ENCODE data around the gene NDUFS4. TPM values are rescaled to one million over a fixed set of nuclear protein-coding genes. Genes with fewer than 3 reads are reported as not detected.
A peak's percentile ranks its signal among the peaks of the same experiment; 100 is the strongest.
"Not testable (repeated sequence)": the region's sequence is repeated elsewhere in the genome, so short reads cannot be mapped to it uniquely, and the experiment has no call there.

The NDUFS4 gene
- 10 to 100 TPM; 74.4 to 79.4 TPM for total RNA-seq
- long read RNA-seq, donor 1, transcript NDUFS4-201 (5 exons, 675 nt) = major isoform, 10 of 12 reads
- long read RNA-seq, donor 1, partial matches to known transcripts = 0 of 12 reads
- long read RNA-seq, donor 1, other reads (novel, unspliced or antisense) = 2 of 12 reads
- long read RNA-seq, donor 2, transcript NDUFS4-201 (5 exons, 675 nt) = major isoform, 13 of 17 reads
- long read RNA-seq, donor 2, partial matches to known transcripts = 1 of 17 reads
- long read RNA-seq, donor 2, other reads (novel, unspliced or antisense) = 1 of 17 reads

DNA sequence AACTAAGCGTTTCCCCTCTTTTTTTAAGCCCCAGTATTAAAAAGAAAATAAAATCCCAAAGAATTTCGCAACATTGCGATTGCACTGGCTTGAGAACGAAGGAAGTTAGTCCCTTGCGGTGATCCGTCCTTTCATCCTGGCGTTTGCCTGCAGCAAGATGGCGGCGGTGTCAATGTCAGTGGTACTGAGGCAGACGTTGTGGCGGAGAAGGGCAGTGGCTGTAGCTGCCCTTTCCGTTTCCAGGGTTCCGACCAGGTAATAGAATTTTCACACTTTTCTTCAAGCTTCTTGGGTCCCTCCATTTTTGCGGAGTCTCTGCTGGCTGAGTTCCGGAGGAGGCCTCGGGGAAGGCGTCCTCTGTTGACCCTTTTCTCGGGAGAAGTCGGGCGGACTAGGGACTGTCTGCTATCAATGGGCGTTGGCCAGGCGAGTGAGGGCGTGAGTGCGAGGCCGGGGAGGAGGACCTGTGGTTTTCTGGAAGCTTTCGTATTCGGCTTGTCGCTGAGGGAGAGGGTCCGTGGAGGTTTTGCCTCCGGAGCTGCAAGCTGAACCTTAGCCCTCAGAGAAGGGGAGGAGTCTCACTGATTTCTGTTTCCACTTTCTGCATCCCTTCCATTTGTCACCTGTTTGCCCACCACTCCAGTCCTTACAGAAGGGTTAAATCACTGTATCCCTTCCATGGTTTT, at the start of gene NDUFS4:
NDUFS4 (plus strand) TSS at position 134 of the 686 bp plus-strand sequence; CDS start at position 158, 24 bp downstream.
- intact Hi-C loops (cut with DNase I) = no loop called here

DNA sequence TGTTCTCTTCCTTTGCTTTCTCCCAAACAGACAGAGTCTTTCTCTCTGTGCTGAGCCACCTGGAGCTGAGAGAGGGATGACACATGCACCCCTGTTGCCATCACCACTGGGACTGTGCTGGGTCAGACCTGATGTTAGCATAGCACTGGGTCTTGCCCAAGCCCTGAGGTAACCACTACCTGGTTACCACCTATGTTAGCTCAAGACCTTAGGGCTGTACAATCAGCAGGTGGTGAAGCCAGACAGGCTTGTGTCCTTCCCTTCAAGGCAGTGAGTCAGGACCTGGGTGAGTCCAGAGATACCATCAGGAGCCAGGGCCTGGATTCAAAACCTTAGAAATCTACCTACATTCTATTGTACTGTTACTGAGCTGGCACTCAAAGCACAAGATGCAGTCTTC, 47.9 kb upstream of the NDUFS4 start:
- DNase-seq (ENCODE audit: low spot score) = no peak
- intact Hi-C loops (cut with DNase I) = no loop called here

More for the DNA sequence above, at the start of gene NDUFS4:
- DNase-seq (ENCODE audit: low spot score) = peak; percentile 90

DNA sequence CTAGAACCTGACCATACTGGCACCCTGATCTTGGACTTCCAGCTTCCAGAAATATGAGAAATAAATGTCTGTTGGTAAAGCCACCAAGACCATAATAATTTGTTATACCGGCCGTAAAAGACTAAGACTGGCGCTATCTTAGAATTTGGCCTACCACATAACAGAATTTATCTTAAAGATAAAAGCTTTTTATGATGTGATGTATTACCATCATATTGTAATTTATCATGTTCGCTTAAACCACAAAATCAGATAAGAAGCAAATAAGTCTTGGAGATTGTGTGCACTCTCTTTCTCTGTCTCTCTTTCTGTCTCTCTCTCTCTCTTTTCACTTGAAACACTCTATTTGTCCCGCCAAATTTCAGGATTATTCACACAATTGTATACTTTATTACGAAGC, 44.5 kb upstream of the NDUFS4 start:
- intact Hi-C loops (cut with DNase I) = no loop called here
- no peak for DNase-seq (ENCODE audit: low spot score)

DNA sequence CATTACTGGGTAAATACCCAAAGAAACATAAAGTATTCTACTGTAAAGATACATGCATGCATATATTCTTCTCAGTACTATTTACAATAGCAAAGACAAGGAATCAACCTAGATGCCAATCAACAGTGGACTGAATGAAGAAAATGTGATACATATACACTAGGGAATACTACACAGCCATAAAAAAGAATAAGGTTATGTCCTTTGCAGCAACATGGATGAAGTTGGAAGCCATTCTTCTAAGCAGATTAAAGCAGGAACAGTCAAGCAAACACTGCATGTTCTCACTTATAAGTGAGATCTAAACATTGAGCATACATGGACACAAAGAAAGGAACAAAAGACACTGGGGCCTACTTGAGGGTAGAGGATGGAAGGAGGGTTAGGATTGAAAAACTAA, 39.6 kb upstream of the NDUFS4 start:
- no peak for DNase-seq (ENCODE audit: low spot score)
- intact Hi-C loops (cut with DNase I) = loop anchor here in 1 of 2 donors (1.0 kb wide), 1 partner anchor 22 kb away; no protein-coding TSS in a partner anchor

DNA sequence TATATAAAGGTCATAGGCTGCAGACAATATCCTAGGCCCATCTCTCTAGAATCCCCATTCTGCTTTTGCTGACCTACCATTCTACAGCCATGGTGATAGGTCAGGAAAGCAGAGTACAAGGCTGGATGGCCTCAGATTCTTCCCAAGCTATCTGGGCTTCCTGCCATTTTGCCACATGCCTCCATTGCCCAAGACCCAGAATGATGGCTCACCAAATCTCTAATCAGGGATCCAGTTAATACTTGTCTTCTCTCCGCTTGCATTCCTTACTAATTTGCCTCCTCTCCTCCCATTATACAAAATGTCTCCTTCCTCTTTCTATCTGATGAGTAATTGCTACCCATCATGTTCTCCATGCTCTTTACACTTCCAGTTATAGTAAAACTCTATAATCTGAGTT, 22.7 kb upstream of the NDUFS4 start:
- DNase-seq (ENCODE audit: low spot score) = no peak
- intact Hi-C loops (cut with DNase I) = no loop called here

DNA sequence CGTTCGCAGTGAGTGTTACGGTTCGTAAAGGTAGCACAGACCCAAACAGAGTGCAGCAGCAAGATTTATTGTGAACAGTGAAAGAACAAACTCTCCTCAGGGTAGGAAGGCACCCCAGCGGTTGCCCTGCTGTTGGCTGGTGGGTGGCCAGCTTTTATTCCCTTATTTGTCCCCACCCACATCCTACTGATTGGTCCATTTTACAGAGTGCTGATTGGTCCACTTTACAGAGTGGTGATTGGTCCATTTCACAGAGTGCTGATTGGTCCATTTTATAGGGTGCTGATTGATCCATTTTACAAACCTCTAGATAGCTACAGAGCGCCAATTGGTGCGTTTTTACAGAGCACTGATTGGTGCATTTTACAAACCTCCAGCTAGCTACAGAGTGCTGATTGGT, 19.7 kb upstream of the NDUFS4 start:
- DNase-seq (ENCODE audit: low spot score); intact Hi-C loops (cut with DNase I): not testable (repeated sequence)

DNA sequence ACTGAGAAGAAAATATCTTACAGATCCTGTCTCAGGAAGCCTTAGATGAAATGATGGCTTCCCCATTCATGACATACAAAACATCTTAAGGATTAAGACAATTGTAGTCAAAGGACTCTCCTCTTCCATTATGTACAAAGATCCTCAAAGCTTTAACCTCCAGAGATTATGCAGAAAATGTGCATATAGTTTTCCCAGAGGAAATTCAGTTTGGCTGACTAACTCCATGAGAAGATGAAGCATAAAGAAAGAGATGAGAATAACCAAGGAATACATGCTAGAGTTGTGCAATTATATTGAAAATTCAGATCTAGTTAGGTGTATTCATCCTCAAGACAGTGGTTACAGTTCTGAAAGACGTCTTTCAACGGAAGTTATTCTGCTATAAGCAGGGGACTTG, 18.6 kb upstream of the NDUFS4 start:
- intact Hi-C loops (cut with DNase I) = no loop called here
- no peak for DNase-seq (ENCODE audit: low spot score)

DNA sequence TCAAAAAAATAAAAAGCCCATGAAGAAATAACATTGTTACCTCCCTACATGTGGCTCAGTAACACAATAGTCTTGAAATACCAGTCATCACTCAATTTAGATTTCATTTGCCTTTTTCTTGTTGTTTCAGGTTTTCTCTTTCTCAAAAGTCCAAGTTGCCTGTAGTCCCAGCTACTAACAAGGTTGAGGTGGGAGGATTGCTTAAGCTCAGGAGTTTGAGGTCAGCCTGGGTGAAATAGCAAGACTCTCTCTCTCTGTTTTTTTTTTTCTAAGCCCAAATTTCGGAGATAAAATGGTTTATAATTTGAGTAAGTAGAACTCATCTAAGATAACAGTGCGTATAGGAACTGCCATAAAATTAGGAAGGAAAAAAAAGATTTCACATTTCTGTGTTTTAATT, 17.5 kb upstream of the NDUFS4 start:
- DNase-seq (ENCODE audit: low spot score) = no peak
- intact Hi-C loops (cut with DNase I) = loop anchor here in 1 of 2 donors (1.0 kb wide), 1 partner anchor 22 kb away; no protein-coding TSS in a partner anchor

DNA sequence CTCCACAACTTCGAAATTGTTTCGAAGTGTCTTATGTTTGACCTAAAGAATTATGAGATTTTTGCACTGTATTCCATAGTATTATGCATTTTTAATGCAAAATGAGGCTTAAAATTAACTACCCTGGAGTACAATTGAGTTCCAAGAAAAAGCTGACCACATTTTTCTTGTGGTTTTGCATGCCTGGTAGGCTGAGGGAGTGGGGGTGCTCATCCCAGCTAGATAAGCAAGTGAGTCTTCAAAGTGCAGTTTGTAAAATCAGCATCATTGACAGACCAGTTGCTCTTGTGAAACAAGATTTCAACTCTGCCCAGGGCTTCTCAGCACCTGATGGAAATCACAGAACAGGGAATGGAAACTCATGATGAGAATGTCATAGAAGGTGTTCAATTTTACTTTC, 17.0 kb upstream of the NDUFS4 start:
- no peak for DNase-seq (ENCODE audit: low spot score)
- intact Hi-C loops (cut with DNase I) = loop anchor here in 1 of 2 donors (1.0 kb wide), 1 partner anchor 22 kb away; no protein-coding TSS in a partner anchor

DNA sequence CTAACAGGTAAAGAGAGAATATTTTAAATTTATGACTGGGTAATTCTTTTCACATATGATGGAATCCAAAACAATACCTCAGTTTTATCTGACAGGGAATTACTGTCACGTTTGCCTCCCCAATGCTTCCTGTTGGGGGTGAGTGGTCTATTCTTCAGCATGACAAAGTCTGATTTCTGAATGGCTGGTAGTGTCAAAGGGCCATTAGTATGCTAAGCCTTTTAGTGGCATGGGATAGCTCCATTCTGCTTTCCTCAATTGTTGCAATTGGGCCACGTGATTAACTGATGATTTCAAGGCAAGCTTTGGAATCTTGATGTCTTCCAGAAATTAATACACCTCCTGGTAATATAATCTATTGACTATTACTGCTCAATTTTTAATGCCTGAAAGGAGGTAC, 14.7 kb upstream of the NDUFS4 start:
- intact Hi-C loops (cut with DNase I) = no loop called here
- DNase-seq (ENCODE audit: low spot score) = no peak

DNA sequence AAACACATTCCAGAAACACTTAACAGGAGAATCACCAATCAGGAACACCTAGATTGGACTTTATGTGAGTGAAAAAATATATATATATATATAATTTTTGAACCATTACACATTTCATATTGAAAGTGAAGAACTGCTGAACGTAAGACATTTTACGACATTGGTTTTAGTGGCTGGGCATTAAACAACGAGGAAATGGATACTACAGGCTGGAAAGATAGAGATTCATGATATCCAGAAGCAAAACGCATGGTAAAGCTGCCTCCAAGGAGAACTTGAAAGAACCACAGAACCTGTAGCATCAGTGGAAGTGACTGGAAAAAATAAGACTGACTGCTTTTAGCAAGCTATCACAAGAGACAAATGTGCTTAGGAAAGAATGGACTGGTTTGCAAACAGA, 13.2 kb upstream of the NDUFS4 start:
- intact Hi-C loops (cut with DNase I) = no loop called here
- no peak for DNase-seq (ENCODE audit: low spot score)

DNA sequence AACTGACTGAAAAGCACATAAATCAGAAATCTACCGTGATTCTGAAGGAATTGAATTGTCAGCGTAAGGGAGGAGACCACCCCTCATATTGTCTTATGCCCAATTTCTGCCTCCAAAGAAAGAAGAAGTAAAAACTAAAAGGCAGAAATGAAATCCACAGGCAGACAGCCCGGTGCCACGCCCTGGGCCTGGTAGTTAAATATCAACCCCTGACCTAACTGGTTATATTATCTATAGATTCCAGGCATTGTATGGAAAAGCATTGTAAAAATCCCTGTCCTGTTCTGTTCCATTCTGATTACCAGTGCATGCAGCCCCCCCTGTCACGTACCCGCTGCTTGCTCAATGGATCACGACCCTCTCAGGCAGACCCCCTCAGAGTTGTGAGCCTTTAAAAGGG, 11.9 kb upstream of the NDUFS4 start:
- DNase-seq (ENCODE audit: low spot score); intact Hi-C loops (cut with DNase I): not testable (repeated sequence)

DNA sequence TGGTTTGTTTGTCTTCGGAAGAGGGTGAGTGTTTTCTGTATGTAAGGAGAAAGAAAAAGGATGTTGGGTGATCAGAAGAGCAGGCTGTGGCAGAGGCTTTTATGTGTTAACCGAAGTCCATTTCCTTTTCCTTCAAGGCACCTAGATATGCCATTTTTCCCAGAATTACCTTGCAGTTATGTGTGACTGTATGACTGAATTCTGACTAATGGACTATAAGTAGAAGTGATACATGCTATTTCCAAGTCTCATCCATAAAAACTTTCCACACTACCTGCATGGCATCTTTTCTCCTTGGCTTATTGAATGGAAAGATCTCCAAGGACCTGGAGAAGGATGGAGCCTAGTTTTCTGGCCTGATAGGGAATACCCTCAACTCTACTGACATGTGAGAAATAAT, 10.6 kb upstream of the NDUFS4 start:
- intact Hi-C loops (cut with DNase I) = no loop called here

DNA sequence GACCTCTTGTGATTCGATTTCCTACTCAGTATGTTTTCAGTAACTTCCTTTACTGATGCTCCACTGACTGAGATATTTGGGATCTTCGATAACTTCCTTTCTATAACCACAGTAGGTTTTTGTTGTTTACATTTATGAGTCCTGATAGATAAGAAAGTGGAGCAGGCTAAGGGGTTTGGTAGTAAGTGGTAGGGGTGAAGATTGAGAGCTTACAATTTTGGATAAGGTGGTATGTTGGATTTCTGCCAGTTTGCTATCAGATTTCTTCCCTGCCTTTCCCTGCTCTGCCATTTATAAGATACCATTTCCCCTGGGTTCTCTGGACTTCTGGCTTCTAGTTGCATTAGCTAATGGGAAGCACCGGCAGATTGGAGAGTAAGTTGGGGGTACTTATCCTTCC, 7.9 kb upstream of the NDUFS4 start:
- no peak for DNase-seq (ENCODE audit: low spot score)
- intact Hi-C loops (cut with DNase I) = no loop called here

More for the DNA sequence above, 10.6 kb upstream of the NDUFS4 start:
- no peak for DNase-seq (ENCODE audit: low spot score)

DNA sequence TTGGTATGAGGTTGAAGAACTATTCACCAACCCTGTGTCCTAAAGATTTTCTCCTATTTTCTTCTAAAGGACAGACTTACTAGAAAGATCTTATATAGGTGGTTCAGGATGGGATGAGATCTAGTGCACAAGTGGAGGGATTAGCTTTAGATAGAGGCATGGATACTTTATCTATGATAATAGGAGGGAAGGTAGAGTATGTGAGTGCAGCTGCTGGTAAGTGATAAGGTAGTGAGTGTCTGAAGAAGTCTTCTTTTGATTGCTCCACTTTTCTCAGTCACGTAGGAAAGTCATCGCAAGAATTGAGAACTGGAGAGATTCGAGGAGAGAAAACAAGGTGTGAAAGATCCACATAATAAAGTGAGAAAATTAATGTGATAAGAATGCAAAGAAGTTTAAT, 6.0 kb upstream of the NDUFS4 start:
- intact Hi-C loops (cut with DNase I) = no loop called here
- DNase-seq (ENCODE audit: low spot score) = no peak

DNA sequence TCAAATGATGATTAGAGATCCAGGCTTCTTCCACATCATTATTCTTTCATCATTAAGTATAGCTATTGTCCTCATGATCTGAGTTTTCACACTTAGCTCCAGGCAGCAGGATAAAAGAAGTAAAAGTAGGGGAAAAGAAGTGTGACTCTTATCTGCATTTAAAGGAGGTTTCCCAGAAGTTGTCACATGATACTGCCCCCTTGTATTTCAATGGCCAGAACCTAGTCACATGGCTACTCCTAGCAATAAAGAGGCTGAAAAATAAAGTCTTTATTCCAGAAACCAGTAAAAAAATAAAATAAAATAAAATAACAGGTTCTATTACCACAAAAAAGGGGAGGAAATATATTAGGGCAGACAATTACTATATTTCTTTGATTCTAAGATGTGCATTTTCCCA, 5.3 kb upstream of the NDUFS4 start:
- intact Hi-C loops (cut with DNase I) = no loop called here
- no peak for DNase-seq (ENCODE audit: low spot score)

DNA sequence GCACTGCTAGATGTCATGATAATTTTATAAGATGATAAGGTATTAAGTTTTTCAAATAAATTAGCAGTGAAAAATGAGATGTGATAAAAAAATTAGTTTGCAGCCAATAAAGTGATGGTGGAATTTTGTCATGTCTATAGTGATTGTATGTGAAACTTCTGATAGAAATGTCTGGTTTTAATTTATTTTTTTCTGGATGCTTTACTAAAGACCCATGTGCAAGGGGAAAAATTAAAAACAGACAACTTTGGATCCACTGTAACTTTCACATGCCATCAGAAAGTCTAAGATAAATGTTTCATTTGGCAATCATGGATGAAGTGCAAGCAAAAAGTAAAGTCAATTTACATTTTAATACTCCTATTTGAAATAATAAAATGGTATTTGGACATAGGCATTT, 4.4 kb upstream of the NDUFS4 start:
- intact Hi-C loops (cut with DNase I) = no loop called here
- no peak for DNase-seq (ENCODE audit: low spot score)

DNA sequence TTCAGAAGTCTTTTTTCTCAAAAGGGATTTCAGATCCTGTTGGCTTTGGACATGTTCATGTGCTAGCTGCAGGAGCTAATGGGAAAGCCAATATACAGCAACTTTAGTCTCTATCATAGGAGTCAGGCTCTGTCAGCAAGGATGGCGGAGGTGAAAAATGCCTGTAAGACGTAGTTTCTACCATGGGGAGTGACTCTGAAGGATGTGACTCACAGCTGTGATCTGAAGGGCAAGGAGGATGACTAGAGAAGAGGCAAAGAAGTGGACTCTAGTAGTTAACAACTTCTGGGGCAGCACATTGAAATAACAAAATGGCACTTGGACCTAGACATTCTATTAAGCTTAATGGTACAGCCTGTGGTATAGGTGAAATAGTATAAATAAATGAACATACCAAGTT, 3.1 kb upstream of the NDUFS4 start:
- DNase-seq (ENCODE audit: low spot score) = no peak
- intact Hi-C loops (cut with DNase I) = no loop called here

DNA sequence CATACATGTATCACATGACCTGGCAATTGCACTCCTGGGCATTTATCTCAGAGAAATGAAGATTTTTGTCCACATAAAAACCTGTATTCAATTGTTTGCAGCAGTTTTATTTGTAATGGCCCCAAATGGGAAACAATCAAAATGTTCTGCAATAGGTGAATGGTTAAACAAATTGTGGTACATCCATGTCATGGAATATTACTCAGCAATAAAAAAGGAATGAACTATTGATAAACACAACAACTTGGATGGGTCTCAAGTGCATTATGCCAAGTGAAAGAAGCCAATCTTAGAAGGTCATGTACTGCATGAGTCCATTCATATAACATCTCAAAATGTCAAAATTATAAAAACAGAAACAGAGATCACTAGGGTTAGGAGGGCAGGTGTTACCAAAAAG, 1.5 kb upstream of the NDUFS4 start:
- DNase-seq (ENCODE audit: low spot score) = no peak
- intact Hi-C loops (cut with DNase I) = no loop called here

DNA sequence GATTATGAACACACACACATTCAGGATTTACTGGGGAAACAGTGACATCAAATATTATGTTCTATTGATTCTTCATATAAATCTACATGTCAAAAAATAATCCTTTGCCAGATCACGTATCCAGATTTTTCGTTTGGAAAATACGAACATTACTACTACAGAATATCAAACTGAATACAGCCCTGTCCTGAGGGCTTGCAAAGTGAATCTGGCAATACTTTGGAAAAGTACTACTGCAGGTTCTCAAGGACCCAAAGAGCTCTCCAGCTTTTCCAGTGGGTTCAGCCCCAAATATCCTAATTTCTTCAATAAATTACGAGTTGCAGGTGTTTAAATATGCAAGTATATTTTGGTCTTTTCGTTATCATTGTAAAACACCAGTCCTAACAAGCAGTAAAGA, 411 bp upstream of the NDUFS4 start:
- intact Hi-C loops (cut with DNase I) = no loop called here
- no peak for DNase-seq (ENCODE audit: low spot score)

DNA sequence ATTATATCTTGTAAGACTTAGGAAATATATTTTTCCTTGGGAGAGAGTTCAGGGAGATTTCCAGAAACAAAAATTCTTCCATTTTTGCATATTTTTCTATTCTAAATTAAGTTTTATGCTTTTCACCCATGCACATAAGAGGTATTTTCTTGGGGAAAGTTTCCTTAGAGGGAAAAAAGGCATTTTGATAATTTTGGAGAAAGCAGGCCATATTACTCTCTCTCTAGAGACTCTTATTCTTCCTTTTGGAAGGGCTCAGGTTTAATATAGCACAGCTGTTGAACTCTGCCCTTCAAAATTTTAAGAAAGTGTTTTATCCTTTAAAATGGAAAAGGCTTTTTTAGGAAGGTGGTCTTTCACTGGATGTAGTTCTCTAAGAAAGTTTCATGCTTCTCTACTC, 8.0 kb downstream of the NDUFS4 start:
- no peak for DNase-seq (ENCODE audit: low spot score)
- intact Hi-C loops (cut with DNase I) = no loop called here

Data from posterior vena cava (tissue), 2 donors.